ENCODE results near the gene WDR70. TPM values are rescaled to one million over a fixed set of nuclear protein-coding genes. Genes with fewer than 3 reads are reported as not detected.

WDR70 gene
- total and polyA plus RNA-seq, 4 donors: 34.4 to 54.8 (median 38.8) TPM

- H3K36me3 ChIP-seq (ENCODE audit: control insufficient read depth, insufficient read depth, low read length): peaks cover 8% of the 10 kb centered on the region
- no peaks in the 10 kb centered on the region for H3K4me1 ChIP-seq (ENCODE audit: control insufficient read depth, insufficient read depth, low read length)
- H3K27me3 ChIP-seq (ENCODE audit: control insufficient read depth, insufficient read depth, low read length): no peaks in the 10 kb centered on the region
- H3K9me3 ChIP-seq (ENCODE audit: control insufficient read depth, insufficient read depth, low read length): no peaks in the 10 kb centered on the region
- H3K27ac ChIP-seq (ENCODE audit: low read depth, low read length): no peak overlapping the region
- no peak for DNase-seq (ENCODE audit: low read depth in 4 of 6, low spot score in 6 of 6)
- no peak overlapping the region for H3K4me3 ChIP-seq (ENCODE audit: low read depth, low read length)
Measured at GRCh38 chr5:37740331-37741066, 361.4 kb downstream of the WDR70 start.

GRCh38 chr5:37742111-37742510, 363.0 kb downstream of the WDR70 start:
- no peak for DNase-seq (ENCODE audit: low read depth in 4 of 6, low spot score in 6 of 6)
- no peaks in the 10 kb centered on the region for H3K27me3 ChIP-seq (ENCODE audit: control insufficient read depth, insufficient read depth, low read length)
- no peak overlapping the region for H3K4me3 ChIP-seq (ENCODE audit: low read depth, low read length)
- no peaks in the 10 kb centered on the region for H3K4me1 ChIP-seq (ENCODE audit: control insufficient read depth, insufficient read depth, low read length)
- no peaks in the 10 kb centered on the region for H3K9me3 ChIP-seq (ENCODE audit: control insufficient read depth, insufficient read depth, low read length)
- peaks cover 8% of the 10 kb centered on the region for H3K36me3 ChIP-seq (ENCODE audit: control insufficient read depth, insufficient read depth, low read length)
- H3K27ac ChIP-seq (ENCODE audit: low read depth, low read length): no peak overlapping the region

- H3K27me3 ChIP-seq (ENCODE audit: control insufficient read depth, insufficient read depth, low read length): no peaks in the 10 kb centered on the region
- no peak for DNase-seq (ENCODE audit: low read depth in 4 of 6, low spot score in 6 of 6)
- WGBS (ENCODE audit: insufficient coverage): 88% methylated on average over 1 of the region's 3 CpGs
- H3K4me1 ChIP-seq (ENCODE audit: control insufficient read depth, insufficient read depth, low read length): no peaks in the 10 kb centered on the region
- no peaks in the 10 kb centered on the region for H3K9me3 ChIP-seq (ENCODE audit: control insufficient read depth, insufficient read depth, low read length)
- no peaks in the 10 kb centered on the region for H3K36me3 ChIP-seq (ENCODE audit: control insufficient read depth, insufficient read depth, low read length)
- no peak overlapping the region for H3K4me3 ChIP-seq (ENCODE audit: low read depth, low read length)
- no peak overlapping the region for H3K27ac ChIP-seq (ENCODE audit: low read depth, low read length)
Measured at GRCh38 chr5:37751227-37751626, 372.1 kb downstream of the WDR70 start.

- Histone ChIP-seq H3K4me1 (ENCODE audit: control insufficient read depth, insufficient read depth, low read length) (no peaks in the 10 kb centered on the region), H3K9me3 (ENCODE audit: control insufficient read depth, insufficient read depth, low read length) (no peaks in the 10 kb centered on the region), H3K36me3 (ENCODE audit: control insufficient read depth, insufficient read depth, low read length) (no peaks in the 10 kb centered on the region), H3K27me3 (ENCODE audit: control insufficient read depth, insufficient read depth, low read length) (no peaks in the 10 kb centered on the region), H3K4me3 (ENCODE audit: low read depth, low read length) (no peak overlapping the region), H3K27ac (ENCODE audit: low read depth, low read length) (no peak overlapping the region)
- DNase-seq (ENCODE audit: low read depth in 4 of 6, low spot score in 6 of 6): no peak
- WGBS (ENCODE audit: insufficient coverage): 76% methylated on average over 2 of the region's 4 CpGs
Measured at GRCh38 chr5:37754976-37755375, 375.9 kb downstream of the WDR70 start.

GRCh38 chr5:37755581-37755980, 376.5 kb downstream of the WDR70 start:
- no peak overlapping the region for H3K4me3 ChIP-seq (ENCODE audit: low read depth, low read length)
- no peaks in the 10 kb centered on the region for H3K27me3 ChIP-seq (ENCODE audit: control insufficient read depth, insufficient read depth, low read length)
- 95% methylated on average over 4 of the region's 4 CpGs for WGBS (ENCODE audit: insufficient coverage)
- no peaks in the 10 kb centered on the region for H3K36me3 ChIP-seq (ENCODE audit: control insufficient read depth, insufficient read depth, low read length)
- H3K27ac ChIP-seq (ENCODE audit: low read depth, low read length): no peak overlapping the region
- no peaks in the 10 kb centered on the region for H3K9me3 ChIP-seq (ENCODE audit: control insufficient read depth, insufficient read depth, low read length)
- H3K4me1 ChIP-seq (ENCODE audit: control insufficient read depth, insufficient read depth, low read length): no peaks in the 10 kb centered on the region
- DNase-seq (ENCODE audit: low read depth in 4 of 6, low spot score in 6 of 6): no peak

- Histone ChIP-seq H3K4me3 (ENCODE audit: low read depth, low read length) (no peak overlapping the region), H3K36me3 (ENCODE audit: control insufficient read depth, insufficient read depth, low read length) (no peaks in the 10 kb centered on the region), H3K9me3 (ENCODE audit: control insufficient read depth, insufficient read depth, low read length) (no peaks in the 10 kb centered on the region), H3K4me1 (ENCODE audit: control insufficient read depth, insufficient read depth, low read length) (no peaks in the 10 kb centered on the region), H3K27me3 (ENCODE audit: control insufficient read depth, insufficient read depth, low read length) (no peaks in the 10 kb centered on the region), H3K27ac (ENCODE audit: low read depth, low read length) (no peak overlapping the region)
- no peak for DNase-seq (ENCODE audit: low read depth in 4 of 6, low spot score in 6 of 6)
Measured at GRCh38 chr5:37756248-37756647, 377.1 kb downstream of the WDR70 start.

- H3K36me3 ChIP-seq (ENCODE audit: control insufficient read depth, insufficient read depth, low read length): no peaks in the 10 kb centered on the region
- no peak for DNase-seq (ENCODE audit: low read depth in 4 of 6, low spot score in 6 of 6)
- H3K4me3 ChIP-seq (ENCODE audit: low read depth, low read length): no peak overlapping the region
- H3K9me3 ChIP-seq (ENCODE audit: control insufficient read depth, insufficient read depth, low read length): no peaks in the 10 kb centered on the region
- WGBS (ENCODE audit: insufficient coverage): 80% methylated on average over 4 of the region's 4 CpGs
- H3K4me1 ChIP-seq (ENCODE audit: control insufficient read depth, insufficient read depth, low read length): no peaks in the 10 kb centered on the region
- H3K27me3 ChIP-seq (ENCODE audit: control insufficient read depth, insufficient read depth, low read length): no peaks in the 10 kb centered on the region
- H3K27ac ChIP-seq (ENCODE audit: low read depth, low read length): no peak overlapping the region
Measured at GRCh38 chr5:37757980-37758582, 379.0 kb downstream of the WDR70 start.

- DNase-seq (ENCODE audit: low read depth in 4 of 6, low spot score in 6 of 6): no peak
- H3K36me3 ChIP-seq (ENCODE audit: control insufficient read depth, insufficient read depth, low read length): no peaks in the 10 kb centered on the region
- H3K9me3 ChIP-seq (ENCODE audit: control insufficient read depth, insufficient read depth, low read length): no peaks in the 10 kb centered on the region
- no CpG with 5 or more reads among the region's 3 CpGs for WGBS (ENCODE audit: insufficient coverage)
- H3K27ac ChIP-seq (ENCODE audit: low read depth, low read length): no peak overlapping the region
- no peak overlapping the region for H3K4me3 ChIP-seq (ENCODE audit: low read depth, low read length)
- no peaks in the 10 kb centered on the region for H3K27me3 ChIP-seq (ENCODE audit: control insufficient read depth, insufficient read depth, low read length)
- H3K4me1 ChIP-seq (ENCODE audit: control insufficient read depth, insufficient read depth, low read length): no peaks in the 10 kb centered on the region
Measured at GRCh38 chr5:37767251-37767650, 388.1 kb downstream of the WDR70 start.

- no peaks in the 10 kb centered on the region for H3K9me3 ChIP-seq (ENCODE audit: control insufficient read depth, insufficient read depth, low read length)
- WGBS (ENCODE audit: insufficient coverage): 89% methylated on average over 1 of the region's 4 CpGs
- H3K27me3 ChIP-seq (ENCODE audit: control insufficient read depth, insufficient read depth, low read length): no peaks in the 10 kb centered on the region
- H3K27ac ChIP-seq (ENCODE audit: low read depth, low read length): no peak overlapping the region
- no peaks in the 10 kb centered on the region for H3K36me3 ChIP-seq (ENCODE audit: control insufficient read depth, insufficient read depth, low read length)
- H3K4me3 ChIP-seq (ENCODE audit: low read depth, low read length): no peak overlapping the region
- no peaks in the 10 kb centered on the region for H3K4me1 ChIP-seq (ENCODE audit: control insufficient read depth, insufficient read depth, low read length)
- no peak for DNase-seq (ENCODE audit: low read depth in 4 of 6, low spot score in 6 of 6)
Measured at GRCh38 chr5:37767961-37768360, 388.8 kb downstream of the WDR70 start.

- H3K36me3 ChIP-seq (ENCODE audit: control insufficient read depth, insufficient read depth, low read length): no peaks in the 10 kb centered on the region
- no peaks in the 10 kb centered on the region for H3K27me3 ChIP-seq (ENCODE audit: control insufficient read depth, insufficient read depth, low read length)
- no peaks in the 10 kb centered on the region for H3K4me1 ChIP-seq (ENCODE audit: control insufficient read depth, insufficient read depth, low read length)
- H3K4me3 ChIP-seq (ENCODE audit: low read depth, low read length): no peak overlapping the region
- H3K9me3 ChIP-seq (ENCODE audit: control insufficient read depth, insufficient read depth, low read length): no peaks in the 10 kb centered on the region
- DNase-seq (ENCODE audit: low read depth in 4 of 6, low spot score in 6 of 6): no peak
- no peak overlapping the region for H3K27ac ChIP-seq (ENCODE audit: low read depth, low read length)
Measured at GRCh38 chr5:37768371-37768770, 389.3 kb downstream of the WDR70 start.

Data from spinal cord (tissue), 10 donors.